PC-3 (cell line): ENCODE measurements around the gene EPB41.

Experiments used
- EZH2 ChIP-seq: fragments of 300-600 bp; sonication (generic); IDR thresholded peaks from one replicate; pipeline ENCODE4 v1.6.1; 2017; ENCODE audit warnings: antibody characterized with exemption, mild to moderate bottlenecking, low read length; ENCODE audit not compliant: unreplicated experiment
- EZH2phosphoT487 ChIP-seq: fragments of 300-600 bp; sonication (generic); IDR thresholded peaks from 2 replicates; pipeline ENCODE4 v1.6.1; 2018; ENCODE audit warnings: mild to moderate bottlenecking, antibody characterized with exemption, low read length, borderline replicate concordance
- TF ChIP-seq, protein P1 (sequence below): fragments of 300-600 bp; sonication (generic); conservative IDR thresholded peaks from 2 replicates; pipeline ENCODE4 v1.5.1; 2017; ENCODE audit warnings: antibody characterized with exemption, low read depth, mild to moderate bottlenecking, low read length

DNA sequence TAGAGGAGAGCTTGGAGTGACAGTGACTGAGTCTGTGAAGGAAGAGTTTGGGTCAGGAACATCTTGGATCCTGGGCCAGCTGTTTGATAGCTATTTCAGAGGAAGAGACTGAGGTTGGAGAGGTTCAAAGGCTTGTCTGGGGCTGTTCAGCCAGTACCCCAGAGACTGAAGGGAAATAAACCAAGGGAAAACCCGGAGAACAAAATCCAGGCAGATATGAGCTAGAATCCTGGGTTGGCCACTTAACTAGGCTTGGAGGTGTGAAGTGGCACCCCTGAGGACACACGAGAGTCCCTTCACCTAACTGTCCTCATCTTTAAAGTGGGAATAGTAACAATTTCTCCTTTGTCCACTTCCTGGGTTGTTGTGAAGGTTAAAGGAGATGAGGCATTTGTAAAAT is 23.1 kb upstream of the EPB41 start:
- TF ChIP-seq EZH2 = no peak
- TF ChIP-seq, protein P1, sequence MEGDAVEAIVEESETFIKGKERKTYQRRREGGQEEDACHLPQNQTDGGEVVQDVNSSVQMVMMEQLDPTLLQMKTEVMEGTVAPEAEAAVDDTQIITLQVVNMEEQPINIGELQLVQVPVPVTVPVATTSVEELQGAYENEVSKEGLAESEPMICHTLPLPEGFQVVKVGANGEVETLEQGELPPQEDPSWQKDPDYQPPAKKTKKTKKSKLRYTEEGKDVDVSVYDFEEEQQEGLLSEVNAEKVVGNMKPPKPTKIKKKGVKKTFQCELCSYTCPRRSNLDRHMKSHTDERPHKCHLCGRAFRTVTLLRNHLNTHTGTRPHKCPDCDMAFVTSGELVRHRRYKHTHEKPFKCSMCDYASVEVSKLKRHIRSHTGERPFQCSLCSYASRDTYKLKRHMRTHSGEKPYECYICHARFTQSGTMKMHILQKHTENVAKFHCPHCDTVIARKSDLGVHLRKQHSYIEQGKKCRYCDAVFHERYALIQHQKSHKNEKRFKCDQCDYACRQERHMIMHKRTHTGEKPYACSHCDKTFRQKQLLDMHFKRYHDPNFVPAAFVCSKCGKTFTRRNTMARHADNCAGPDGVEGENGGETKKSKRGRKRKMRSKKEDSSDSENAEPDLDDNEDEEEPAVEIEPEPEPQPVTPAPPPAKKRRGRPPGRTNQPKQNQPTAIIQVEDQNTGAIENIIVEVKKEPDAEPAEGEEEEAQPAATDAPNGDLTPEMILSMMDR = no peak
- TF ChIP-seq EZH2phosphoT487 = no peak
